A673 (cell line): ENCODE measurements around the gene PAQR5.

Experiments
- CTCF ChIP-seq: fragments of 300-800, 200-600 bp; sonication (generic); conservative IDR thresholded peaks from 2 replicates; pipeline ENCODE4 v1.5.1; 2017; ENCODE audit warnings: low read depth, mild to moderate bottlenecking, antibody characterized with exemption, low read length, moderate library complexity, mixed read lengths
- EZH2 ChIP-seq: fragments of 200-600 bp; sonication (generic); IDR thresholded peaks from 2 replicates; pipeline ENCODE4 v1.6.1; 2017; ENCODE audit warnings: borderline replicate concordance, low read depth, mild to moderate bottlenecking, mixed read lengths, antibody characterized with exemption, low read length; ENCODE audit not compliant: poor library complexity, severe bottlenecking

GRCh38 chr15:69324565-69324964 lies 25.9 kb downstream of the PAQR5 start:
- TF ChIP-seq EZH2 (no peak), CTCF (no peak)
